ENCODE measurements around the gene PCDHGA9.

Gene PCDHGA9

DNA sequence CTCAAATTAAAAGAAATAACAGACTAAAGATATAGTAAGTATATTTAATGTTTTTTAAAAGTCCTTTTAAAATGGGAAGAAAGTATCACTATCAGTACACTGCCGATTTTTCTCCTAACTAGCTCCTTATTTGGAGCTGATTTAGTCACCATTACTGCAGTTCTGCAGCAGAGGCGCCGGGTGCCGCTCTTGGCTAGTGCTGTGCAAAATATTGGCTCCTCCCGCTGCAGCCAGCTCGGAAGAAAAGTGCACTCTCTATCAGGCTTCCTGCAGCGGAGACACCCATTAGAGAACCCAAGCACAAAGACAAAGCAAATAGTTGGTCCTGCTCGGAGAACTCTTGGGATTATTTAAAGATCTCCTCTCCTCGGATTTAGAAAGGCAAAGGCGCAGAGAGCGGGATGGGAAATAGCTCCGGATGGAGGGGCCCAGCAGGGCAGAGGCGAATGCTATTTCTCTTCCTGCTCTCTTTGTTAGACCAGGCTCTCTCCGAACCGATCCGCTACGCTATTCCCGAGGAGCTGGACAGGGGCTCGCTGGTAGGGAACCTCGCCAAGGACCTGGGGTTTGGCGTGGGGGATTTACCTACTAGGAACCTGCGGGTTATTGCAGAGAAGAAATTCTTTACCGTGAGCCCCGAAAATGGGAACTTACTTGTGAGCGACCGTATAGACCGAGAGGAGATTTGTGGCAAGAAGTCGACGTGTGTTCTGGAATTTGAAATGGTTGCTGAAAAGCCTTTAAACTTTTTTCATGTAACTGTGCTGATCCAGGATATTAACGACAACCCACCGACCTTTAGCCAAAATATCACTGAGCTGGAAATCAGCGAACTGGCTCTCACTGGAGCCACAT, 32.4 kb upstream of the PCDHGA9 start, which contains the start of gene PCDHGB3:
PCDHGB3 (plus strand) TSS at position 249 of the 855 bp plus-strand sequence; CDS start at position 402, 153 bp downstream.
- no peak for TF ChIP-seq POLR2AphosphoS5 (IDR thresholded peaks at IDR 0.05; ENCODE audit: low read depth, low read length)
- no peak for TF ChIP-seq REST (IDR thresholded peaks at IDR 0.05; ENCODE audit: insufficient read depth in 1 of 2, low read depth in 2 of 2, low read length in 2 of 2)
- no peak for TF ChIP-seq FOXP2 (optimal IDR thresholded peaks at IDR 0.05; ENCODE audit: borderline replicate concordance, extremely low read depth, extremely low read length, insufficient read depth)
- TF ChIP-seq TAF1 (IDR thresholded peaks at IDR 0.05; ENCODE audit: borderline replicate concordance, insufficient read depth, low read length): no peak

- no peak for TF ChIP-seq TAF1 (IDR thresholded peaks at IDR 0.05; ENCODE audit: borderline replicate concordance, insufficient read depth, low read length)
- no peak for TF ChIP-seq REST (IDR thresholded peaks at IDR 0.05; ENCODE audit: insufficient read depth in 1 of 2, low read depth in 2 of 2, low read length in 2 of 2)
- no peak for TF ChIP-seq FOXP2 (optimal IDR thresholded peaks at IDR 0.05; ENCODE audit: borderline replicate concordance, extremely low read depth, extremely low read length, insufficient read depth)
- no peak for TF ChIP-seq SIN3A (IDR thresholded peaks at IDR 0.05; ENCODE audit: borderline replicate concordance, insufficient read depth, low read length)
- TF ChIP-seq POLR2AphosphoS5 (IDR thresholded peaks at IDR 0.05; ENCODE audit: low read depth, low read length): no peak
Observed at GRCh38 chr5:141371572-141372475, 30.8 kb upstream of the PCDHGA9 start.

GRCh38 chr5:141373673-141374317, 28.8 kb upstream of the PCDHGA9 start, which contains the start of gene PCDHGA6:
Gene PCDHGA6 (plus strand): TSS chr5:141373891. CDS start chr5:141374084, 193 bp downstream.
- TF ChIP-seq POLR2AphosphoS5 (IDR thresholded peaks at IDR 0.05; ENCODE audit: low read depth, low read length): no peak
- TF ChIP-seq TAF1 (IDR thresholded peaks at IDR 0.05; ENCODE audit: borderline replicate concordance, insufficient read depth, low read length): no peak
- TF ChIP-seq REST (IDR thresholded peaks at IDR 0.05; ENCODE audit: insufficient read depth in 1 of 2, low read depth in 2 of 2, low read length in 2 of 2): no peak
- TF ChIP-seq SIN3A (IDR thresholded peaks at IDR 0.05; ENCODE audit: borderline replicate concordance, insufficient read depth, low read length): no peak
- no peak for TF ChIP-seq FOXP2 (optimal IDR thresholded peaks at IDR 0.05; ENCODE audit: borderline replicate concordance, extremely low read depth, extremely low read length, insufficient read depth)

DNA sequence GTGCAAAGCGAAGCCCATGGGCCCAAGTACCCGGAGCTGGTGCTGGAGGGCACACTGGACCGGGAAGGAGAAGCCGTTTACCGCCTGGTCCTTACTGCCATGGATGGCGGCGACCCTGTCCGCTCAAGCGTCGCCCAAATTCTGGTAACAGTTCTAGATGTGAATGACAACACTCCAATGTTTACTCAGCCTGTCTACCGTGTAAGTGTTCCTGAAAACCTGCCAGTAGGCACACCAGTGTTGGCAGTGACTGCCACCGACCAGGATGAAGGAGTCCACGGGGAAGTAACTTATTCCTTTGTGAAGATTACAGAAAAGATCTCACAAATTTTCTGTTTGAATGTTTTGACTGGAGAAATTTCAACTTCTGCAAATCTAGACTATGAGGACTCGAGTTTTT, 28.0 kb upstream of the PCDHGA9 start:
- TF ChIP-seq POLR2AphosphoS5 (IDR thresholded peaks at IDR 0.05; ENCODE audit: low read depth, low read length) (no peak), REST (IDR thresholded peaks at IDR 0.05; ENCODE audit: insufficient read depth in 1 of 2, low read depth in 2 of 2, low read length in 2 of 2) (no peak), FOXP2 (optimal IDR thresholded peaks at IDR 0.05; ENCODE audit: borderline replicate concordance, extremely low read depth, extremely low read length, insufficient read depth) (no peak), SIN3A (IDR thresholded peaks at IDR 0.05; ENCODE audit: borderline replicate concordance, insufficient read depth, low read length) (no peak), TAF1 (IDR thresholded peaks at IDR 0.05; ENCODE audit: borderline replicate concordance, insufficient read depth, low read length) (no peak)
